ENCODE results near the gene TMEM131L.

DNA sequence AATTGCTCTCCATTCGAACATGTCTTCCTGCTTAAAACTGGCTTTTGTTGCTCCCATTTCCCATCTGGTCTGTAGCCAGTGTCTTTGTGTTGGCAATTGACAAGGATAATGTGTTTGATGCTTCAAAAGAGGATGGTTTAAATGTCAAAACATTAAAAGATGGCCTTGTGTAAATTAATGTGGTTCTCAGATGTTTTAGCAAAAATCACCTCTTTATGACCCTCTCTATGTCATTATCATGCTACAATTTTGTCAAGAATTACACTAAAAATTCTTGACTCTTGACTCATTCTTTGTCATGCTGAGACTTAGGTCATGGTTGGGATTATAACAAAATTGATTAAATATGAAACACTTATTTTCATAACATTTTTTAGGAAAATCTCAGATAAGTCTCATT lies 47.4 kb downstream of the TMEM131L start:
- TF ChIP-seq, protein P1, sequence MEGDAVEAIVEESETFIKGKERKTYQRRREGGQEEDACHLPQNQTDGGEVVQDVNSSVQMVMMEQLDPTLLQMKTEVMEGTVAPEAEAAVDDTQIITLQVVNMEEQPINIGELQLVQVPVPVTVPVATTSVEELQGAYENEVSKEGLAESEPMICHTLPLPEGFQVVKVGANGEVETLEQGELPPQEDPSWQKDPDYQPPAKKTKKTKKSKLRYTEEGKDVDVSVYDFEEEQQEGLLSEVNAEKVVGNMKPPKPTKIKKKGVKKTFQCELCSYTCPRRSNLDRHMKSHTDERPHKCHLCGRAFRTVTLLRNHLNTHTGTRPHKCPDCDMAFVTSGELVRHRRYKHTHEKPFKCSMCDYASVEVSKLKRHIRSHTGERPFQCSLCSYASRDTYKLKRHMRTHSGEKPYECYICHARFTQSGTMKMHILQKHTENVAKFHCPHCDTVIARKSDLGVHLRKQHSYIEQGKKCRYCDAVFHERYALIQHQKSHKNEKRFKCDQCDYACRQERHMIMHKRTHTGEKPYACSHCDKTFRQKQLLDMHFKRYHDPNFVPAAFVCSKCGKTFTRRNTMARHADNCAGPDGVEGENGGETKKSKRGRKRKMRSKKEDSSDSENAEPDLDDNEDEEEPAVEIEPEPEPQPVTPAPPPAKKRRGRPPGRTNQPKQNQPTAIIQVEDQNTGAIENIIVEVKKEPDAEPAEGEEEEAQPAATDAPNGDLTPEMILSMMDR (IDR thresholded peaks at IDR 0.05; ENCODE audit: low read depth, low read length, poor library complexity, severe bottlenecking) = no peak
- TF ChIP-seq EZH2phosphoT487 (IDR thresholded peaks at IDR 0.05; ENCODE audit: borderline replicate concordance, low read length) = no peak
